Mesenchymal stem cell (in vitro differentiated cells and primary cell): ENCODE data around the gene KLB.

ENCODE experiments used
- DNase-seq: peaks from one replicate; pipeline ENCODE4 v3.0.0-alpha.2; 2013
- H2AFZ ChIP-seq: one replicate; pipeline ENCODE4 v1.6.1; 2013; ENCODE audit warnings: low read depth, mild to moderate bottlenecking, control low read depth, inconsistent platforms, low read length, moderate library complexity
- H2AK5ac ChIP-seq: 2 replicates; pipeline ENCODE4 v1.6.1; 2013; ENCODE audit warnings: low read length, moderate library complexity, mild to moderate bottlenecking, inconsistent platforms; ENCODE audit not compliant: severe bottlenecking
- H2BK120ac ChIP-seq: one replicate; pipeline ENCODE4 v1.6.1; 2013; ENCODE audit warnings: low read depth, mild to moderate bottlenecking, inconsistent platforms, low read length, moderate library complexity
- H2BK12ac ChIP-seq, 2 experiments: one replicate each; pipeline ENCODE4 v1.6.1; 2013; ENCODE audit warnings: inconsistent platforms in 2 of 2, low read length in 2 of 2, mild to moderate bottlenecking in 2 of 2, moderate library complexity in 2 of 2, control low read depth in 1 of 2
- H2BK15ac ChIP-seq: one replicate; pipeline ENCODE4 v1.6.1; 2013; ENCODE audit warnings: mild to moderate bottlenecking, low read depth, inconsistent platforms; ENCODE audit not compliant: poor library complexity, severe bottlenecking
- H2BK5ac ChIP-seq: 2 replicates; pipeline ENCODE4 v1.6.1; 2013; ENCODE audit warnings: low read depth, mild to moderate bottlenecking, low read length, control low read depth, inconsistent platforms; ENCODE audit not compliant: poor library complexity, severe bottlenecking
- H3K14ac ChIP-seq, 2 experiments: one replicate each; pipeline ENCODE4 v1.6.1; 2013; ENCODE audit warnings: inconsistent platforms in 2 of 2, low read length in 2 of 2, control low read depth in 1 of 2, mild to moderate bottlenecking in 1 of 2, moderate library complexity in 1 of 2
- H3K18ac ChIP-seq, 2 experiments: one replicate each; pipeline ENCODE4 v1.6.1; 2013; ENCODE audit warnings: inconsistent platforms in 2 of 2, low read length in 2 of 2, control low read depth in 1 of 2, low read depth in 1 of 2, mild to moderate bottlenecking in 1 of 2
- H3K23ac ChIP-seq, 2 experiments: one replicate each; pipeline ENCODE4 v1.6.1; 2013; ENCODE audit warnings: inconsistent platforms in 2 of 2, low read length in 2 of 2, mild to moderate bottlenecking in 2 of 2, moderate library complexity in 2 of 2, control low read depth in 1 of 2
- H3K27ac ChIP-seq: 2 replicates; pipeline ENCODE4 v1.5.1; 2013; ENCODE audit warnings: mild to moderate bottlenecking, moderate library complexity, low read length, control low read depth, inconsistent platforms; ENCODE audit not compliant: poor library complexity, severe bottlenecking
- H3K27me3 ChIP-seq, 2 experiments: 2 replicates each; pipeline versions ENCODE4 v1.6.1 to v1.7.0; 2013; ENCODE audit warnings: low read length in 2 of 2, mild to moderate bottlenecking in 2 of 2, moderate library complexity in 2 of 2, control low read depth in 1 of 2, inconsistent platforms in 1 of 2; ENCODE audit not compliant: control insufficient read depth in 1 of 2, insufficient read depth in 1 of 2
- H3K36me3 ChIP-seq, 2 experiments: 2 replicates each; pipeline versions ENCODE4 v1.6.1 to v1.7.0; 2013; ENCODE audit warnings: low read length in 2 of 2, control low read depth in 1 of 2, inconsistent platforms in 1 of 2, low read depth in 1 of 2, mild to moderate bottlenecking in 1 of 2; ENCODE audit not compliant: insufficient read depth in 2 of 2, control insufficient read depth in 1 of 2
- H3K4ac ChIP-seq, 2 experiments: one replicate each; pipeline ENCODE4 v1.6.1; 2013; ENCODE audit warnings: inconsistent platforms in 2 of 2, low read length in 2 of 2, mild to moderate bottlenecking in 2 of 2, moderate library complexity in 2 of 2, control low read depth in 1 of 2, low read depth in 1 of 2
- H3K4me1 ChIP-seq: 2 replicates; pipeline ENCODE4 v1.6.1; 2013; ENCODE audit warnings: low read depth, low read length, control low read depth; ENCODE audit not compliant: control insufficient read depth, insufficient read depth
- H3K4me2 ChIP-seq: 2 replicates; pipeline ENCODE4 v1.6.1; 2013; ENCODE audit warnings: low read length, mild to moderate bottlenecking, inconsistent platforms; ENCODE audit not compliant: poor library complexity, severe bottlenecking
- H3K4me3 ChIP-seq, 2 experiments: 2 replicates each; pipeline versions ENCODE4 v1.5.1 to v1.7.0; 2013; ENCODE audit warnings: low read length in 2 of 2, mild to moderate bottlenecking in 2 of 2, control low read depth in 1 of 2, low read depth in 1 of 2; ENCODE audit not compliant: insufficient read depth in 1 of 2
- H3K79me1 ChIP-seq: replicated peaks from 2 replicates; pipeline ENCODE4 v1.6.1; 2013; ENCODE audit warnings: mild to moderate bottlenecking, control low read depth, low read length, inconsistent platforms; ENCODE audit not compliant: poor library complexity, severe bottlenecking
- H3K9ac ChIP-seq: 2 replicates; pipeline ENCODE4 v1.7.0; 2013; ENCODE audit warnings: mild to moderate bottlenecking, low read length, moderate library complexity
- H3K9me3 ChIP-seq: 2 replicates; pipeline ENCODE4 v1.7.0; 2013; ENCODE audit warnings: mild to moderate bottlenecking, low read length; ENCODE audit not compliant: control insufficient read depth
- H4K8ac ChIP-seq: one replicate; pipeline ENCODE4 v1.6.1; 2013; ENCODE audit warnings: inconsistent platforms, mild to moderate bottlenecking, low read length, moderate library complexity
- H4K91ac ChIP-seq: one replicate; pipeline ENCODE4 v1.6.1; 2013; ENCODE audit warnings: mild to moderate bottlenecking, low read length, inconsistent platforms
- WGBS: methylation state at CpG from one replicate; pipeline ENCODE4 v1.1.7; 2013; ENCODE audit warnings: mixed read lengths; 5-methylcytosine and 5-hydroxymethylcytosine counted together

Gene KLB

DNA sequence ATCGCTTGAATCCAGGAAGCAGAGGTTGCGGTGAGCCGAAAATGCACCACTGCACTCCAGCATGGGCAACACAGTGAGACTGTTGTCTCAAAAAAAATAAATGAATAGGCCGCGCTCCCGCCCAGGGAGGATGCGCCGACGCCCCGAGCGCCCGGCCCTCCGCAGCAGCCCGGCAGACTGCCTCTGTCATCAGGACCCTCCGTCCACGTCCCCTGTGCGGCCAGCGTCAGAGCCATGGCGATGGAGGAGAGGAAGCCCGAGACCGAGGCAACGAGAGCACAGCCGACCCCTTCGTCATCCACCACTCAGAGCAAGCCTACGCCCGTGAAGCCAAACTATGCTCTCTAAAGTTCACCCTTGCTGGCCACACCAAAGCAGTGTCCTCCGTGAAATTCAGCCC lies 73.5 kb downstream of the KLB start:
- Histone ChIP-seq H2BK15ac (no peak overlapping the region), H3K23ac (no peak overlapping the region), H3K4me1 (no peaks in the 10 kb centered on the region), H2BK120ac (no peak overlapping the region), H3K27me3 (no peaks in the 10 kb centered on the region), H3K14ac (no peak overlapping the region), H3K79me1 (no peaks in the 10 kb centered on the region), H2AK5ac (no peak overlapping the region), H3K4me2 (no peak overlapping the region), H3K4me3 (no peak overlapping the region), H3K36me3 (peaks cover 3% of the 10 kb centered on the region in 2 experiments), H2BK12ac (no peak overlapping the region), H3K9ac (no peak overlapping the region), H3K4ac (no peak overlapping the region), H4K91ac (peak overlapping the region; percentile 34), H2BK5ac (no peak overlapping the region), H3K9me3 (peaks cover 5% of the 10 kb centered on the region), H3K18ac (no peak overlapping the region), H4K8ac (no peak overlapping the region), H2AFZ (no peak overlapping the region), H3K27ac (no peak overlapping the region)
- DNase-seq = no peak
- WGBS = 95% methylated on average over 27 of the region's 27 CpGs

DNA sequence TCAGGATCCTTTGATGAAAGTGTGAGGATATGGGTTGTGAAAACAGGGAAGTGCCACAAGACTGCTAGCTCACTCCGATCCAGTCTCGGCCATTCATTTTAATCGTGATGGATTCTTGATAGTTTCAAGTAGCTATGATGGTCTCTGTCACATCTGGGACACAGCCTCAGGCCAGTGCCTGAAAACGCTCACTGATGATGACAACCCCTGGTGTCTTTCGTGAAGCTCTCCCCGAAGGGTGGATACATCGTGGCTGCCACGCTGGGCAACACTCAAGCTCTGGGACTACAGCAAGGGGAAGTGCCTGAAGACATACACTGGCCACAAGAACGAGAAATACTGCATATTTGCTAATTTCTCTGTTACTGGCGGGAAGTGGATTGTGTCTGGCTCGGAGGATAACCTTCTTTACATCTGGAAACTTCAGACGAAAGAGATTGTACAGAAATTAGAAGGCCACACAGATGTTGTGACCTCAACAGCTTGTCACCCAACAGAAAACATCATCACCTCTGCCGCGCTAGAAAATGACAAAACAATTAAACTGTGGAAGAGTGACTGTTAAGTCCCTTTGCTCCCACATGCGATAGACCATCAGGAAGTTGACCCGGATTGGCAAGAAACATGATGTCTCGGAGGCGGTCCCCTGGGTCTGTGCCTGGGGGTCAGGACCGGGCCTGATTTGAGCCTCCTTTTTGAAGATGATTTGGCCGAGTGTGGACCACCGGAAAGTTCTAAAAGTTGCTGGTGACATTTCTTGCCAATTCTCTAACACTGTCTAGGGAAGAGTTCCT lies 74.4 kb downstream of the KLB start:
- no peak overlapping the region for H2BK12ac ChIP-seq
- H3K4me2 ChIP-seq = no peak overlapping the region
- H3K23ac ChIP-seq = no peak overlapping the region
- no peak overlapping the region for H2BK120ac ChIP-seq
- peaks cover 3% of the 10 kb centered on the region in 2 experiments for H3K36me3 ChIP-seq
- H3K27ac ChIP-seq = no peak overlapping the region
- 94% methylated on average over 20 of the region's 21 CpGs for whole genome bisulfite sequencing
- no peak overlapping the region for H3K18ac ChIP-seq
- H3K27me3 ChIP-seq = no peaks in the 10 kb centered on the region
- H2AFZ ChIP-seq = no peak overlapping the region
- H3K9me3 ChIP-seq = peaks cover 5% of the 10 kb centered on the region
- no peaks in the 10 kb centered on the region for H3K4me1 ChIP-seq
- no peak overlapping the region for H3K4me3 ChIP-seq
- no peak overlapping the region for H2BK5ac ChIP-seq
- H2AK5ac ChIP-seq = no peak overlapping the region
- no peak overlapping the region for H3K4ac ChIP-seq
- H3K14ac ChIP-seq = no peak overlapping the region
- H3K79me1 ChIP-seq = no peaks in the 10 kb centered on the region
- no peak overlapping the region for H4K91ac ChIP-seq
- no peak overlapping the region for H3K9ac ChIP-seq
- no peak overlapping the region for H2BK15ac ChIP-seq
- no peak overlapping the region for H4K8ac ChIP-seq
- DNase-seq = no peak

DNA sequence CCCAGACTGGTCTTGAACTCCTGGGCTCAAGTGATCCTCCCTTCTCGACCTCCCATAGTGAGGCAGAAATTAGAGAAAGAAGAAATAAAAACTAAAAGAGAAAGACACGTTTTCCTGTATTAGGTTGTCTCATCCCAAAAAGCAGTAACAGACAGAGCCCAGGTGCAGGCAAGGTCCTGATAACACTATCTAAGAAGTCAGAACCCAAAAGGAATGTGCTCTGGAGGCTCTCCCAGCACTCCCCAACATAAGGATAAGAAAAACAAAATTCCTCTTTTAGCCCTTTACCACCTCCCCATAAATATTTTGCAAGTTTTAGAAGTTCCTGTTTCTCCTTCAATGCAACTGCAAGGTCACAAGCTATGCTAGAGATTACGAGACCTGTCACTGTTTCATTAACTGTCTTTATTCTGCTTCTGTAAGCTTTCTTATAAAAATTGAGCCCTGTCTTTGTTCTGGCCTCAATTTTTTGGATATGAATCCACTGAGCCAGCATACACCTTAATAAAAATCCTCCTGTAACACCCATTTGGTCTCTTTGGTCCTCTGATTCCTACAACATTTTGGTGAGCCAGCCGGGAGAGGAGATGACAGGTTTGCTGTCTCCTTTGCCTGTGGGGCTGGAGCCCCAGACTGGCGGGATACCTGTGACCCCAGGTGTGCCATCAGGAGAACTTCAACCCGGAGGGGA lies 78.0 kb downstream of the KLB start:
- peaks cover 5% of the 10 kb centered on the region for H3K9me3 ChIP-seq
- 85% methylated on average over 6 of the region's 6 CpGs for WGBS
- H3K18ac ChIP-seq = no peak overlapping the region
- no peak for DNase-seq
- H3K36me3 ChIP-seq = no peaks in the 10 kb centered on the region
- no peaks in the 10 kb centered on the region for H3K27me3 ChIP-seq
- no peak overlapping the region for H2AK5ac ChIP-seq
- H3K14ac ChIP-seq = no peak overlapping the region
- H2BK5ac ChIP-seq = no peak overlapping the region
- H3K9ac ChIP-seq = no peak overlapping the region
- no peak overlapping the region for H3K23ac ChIP-seq
- H2AFZ ChIP-seq = no peak overlapping the region
- H3K4me3 ChIP-seq = no peak overlapping the region
- H4K91ac ChIP-seq = no peak overlapping the region
- no peak overlapping the region for H3K27ac ChIP-seq
- no peak overlapping the region for H2BK12ac ChIP-seq
- no peak overlapping the region for H3K4ac ChIP-seq
- H3K4me2 ChIP-seq = no peak overlapping the region
- no peaks in the 10 kb centered on the region for H3K4me1 ChIP-seq
- no peak overlapping the region for H2BK15ac ChIP-seq
- no peak overlapping the region for H4K8ac ChIP-seq
- H3K79me1 ChIP-seq = no peaks in the 10 kb centered on the region
- H2BK120ac ChIP-seq = no peak overlapping the region

DNA sequence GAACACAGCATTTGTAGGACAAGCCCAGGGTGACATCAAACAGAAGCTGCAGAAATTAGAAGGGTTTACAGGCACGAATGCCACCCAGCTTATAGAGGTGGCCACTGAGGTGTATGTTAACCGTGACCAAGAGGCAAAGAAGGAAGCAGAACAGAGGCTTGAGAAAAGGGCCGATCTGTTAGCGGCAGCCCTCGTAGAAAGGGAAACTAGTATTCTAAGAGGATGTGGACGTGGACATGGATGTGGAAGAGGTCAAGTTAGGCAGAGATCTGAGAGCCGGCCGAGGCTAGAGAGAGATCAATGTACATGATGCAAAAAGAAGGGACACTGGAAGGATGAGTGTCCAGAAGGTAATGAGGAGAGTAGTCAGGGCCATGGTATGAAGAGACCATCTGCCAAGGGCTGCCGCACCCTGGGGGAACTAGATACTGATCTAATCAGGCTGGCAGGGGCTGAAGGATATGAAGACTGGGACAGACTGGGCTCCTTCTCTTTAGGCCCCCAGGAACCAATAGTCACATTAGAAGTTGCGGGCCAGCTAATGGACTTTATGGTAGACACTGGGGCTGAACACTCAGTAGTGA lies 79.6 kb downstream of the KLB start:
- Histone ChIP-seq H3K27ac (no peak overlapping the region), H2AFZ (no peak overlapping the region), H2BK12ac (no peak overlapping the region), H3K36me3 (no peaks in the 10 kb centered on the region), H3K14ac (no peak overlapping the region), H3K4me3 (no peak overlapping the region), H2BK15ac (no peak overlapping the region), H3K18ac (no peak overlapping the region), H4K91ac (no peak overlapping the region), H3K9me3 (peaks cover 5% of the 10 kb centered on the region), H4K8ac (no peak overlapping the region), H3K79me1 (no peaks in the 10 kb centered on the region), H3K4me2 (no peak overlapping the region), H3K4ac (no peak overlapping the region), H2AK5ac (no peak overlapping the region), H3K27me3 (no peaks in the 10 kb centered on the region), H3K9ac (no peak overlapping the region), H3K23ac (no peak overlapping the region), H2BK5ac (no peak overlapping the region), H3K4me1 (no peaks in the 10 kb centered on the region), H2BK120ac (no peak overlapping the region)
- no peak for DNase-seq
- 87% methylated on average over 10 of the region's 10 CpGs for WGBS
